AG04450 (cell line): ENCODE results near the gene OBSCN. TPM values are rescaled to one million over a fixed set of nuclear protein-coding genes. Genes with fewer than 3 reads are reported as not detected.

Experiments
- CTCF ChIA-PET: fragments of 300-600, 350-600 bp; formaldehyde crosslinking; extraction: SDS; loops from one replicate; lab custom pipeline; 2022; ENCODE audit warnings: antibody characterized with exemption, inconsistent platforms; lab: Charles Lee
- POLR2A ChIA-PET: fragments of 350-600 bp; formaldehyde crosslinking; extraction: SDS; loops from one replicate; lab custom pipeline; 2021; ENCODE audit warnings: antibody characterized with exemption, inconsistent platforms; lab: Yijun Ruan, JAX
- DNase-seq: peaks from one replicate; pipeline ENCODE4 v3.0.0-alpha.2; 2011; ENCODE audit warnings: low read depth, low spot score
- H3K27ac ChIP-seq: one replicate; pipeline ENCODE4 v1.5.1; 2012; ENCODE audit warnings: low read depth, low read length, control low read depth
- H3K27me3 ChIP-seq: one replicate; pipeline ENCODE4 v1.6.0; 2012; ENCODE audit warnings: low read length; ENCODE audit not compliant: control insufficient read depth, insufficient read depth
- H3K4me3 ChIP-seq: 2 replicates; pipeline ENCODE4 v1.5.1; 2011; ENCODE audit warnings: mild to moderate bottlenecking, low read depth, low read length, control low read depth
- H3K9me3 ChIP-seq: 2 replicates; pipeline ENCODE4 v1.5.1; 2012; ENCODE audit warnings: low read length; ENCODE audit not compliant: control insufficient read depth, insufficient read depth
- polyA plus RNA-seq: library from polyadenylated mRNA; depleted of rRNA; stranded (reverse); fragments of >200 nt; gene quantifications from 2 replicates; pipeline ENCODE4 v1.2.3, GENCODE V29; 2011
- TF ChIP-seq, protein P1 (sequence below): IDR thresholded peaks from 2 replicates; pipeline ENCODE4 v1.5.1; 2011; ENCODE audit warnings: low read depth, low read length, control low read depth, inconsistent platforms

The OBSCN gene
- polyA plus RNA-seq, 1 experiment: 3.9 TPM

DNA sequence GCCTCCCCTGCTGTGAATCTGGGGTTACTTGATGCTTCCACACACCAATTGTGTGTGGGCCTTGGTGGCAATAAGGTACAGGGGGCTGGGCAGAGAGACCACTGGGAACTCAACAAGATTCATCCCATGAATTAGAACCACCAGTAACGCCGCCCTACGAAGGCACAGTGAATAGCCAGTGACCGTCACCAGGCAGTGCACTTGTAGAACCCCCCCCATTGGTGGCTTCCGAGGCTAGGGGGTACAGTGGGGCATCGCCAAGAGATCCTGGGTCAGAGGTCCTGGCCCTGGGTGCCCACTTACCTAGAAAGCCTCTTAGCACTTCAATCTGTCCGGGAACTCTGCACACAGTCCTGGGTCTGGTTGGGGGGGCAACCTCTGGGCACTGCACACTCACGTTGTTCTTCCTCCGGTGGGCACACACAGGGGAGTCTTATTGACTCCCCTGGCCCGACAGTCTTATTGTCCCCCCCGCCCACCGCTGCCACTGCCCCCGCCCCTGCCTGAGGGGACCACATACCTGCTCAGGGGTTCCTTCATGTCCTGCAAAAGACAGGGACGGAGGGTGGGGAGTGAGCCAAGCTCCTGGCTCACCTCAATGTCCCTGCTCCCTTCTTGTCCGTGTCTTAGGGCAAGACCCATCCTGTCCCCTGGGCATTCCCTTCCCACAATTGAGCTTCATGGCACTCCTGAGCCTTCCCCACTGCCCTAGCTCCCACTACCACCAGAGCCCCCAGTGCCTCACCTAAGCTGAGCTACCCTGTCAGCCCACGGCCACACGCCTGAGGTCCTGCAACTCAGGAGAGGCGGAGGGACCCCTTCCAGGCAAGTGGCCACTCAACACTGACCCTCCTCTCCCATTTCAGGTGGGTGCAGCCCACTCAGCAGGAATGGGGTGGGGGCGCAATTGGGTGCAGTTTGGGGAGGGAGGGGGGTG, 201.3 kb downstream of the OBSCN start:
- TF ChIP-seq, protein P1, sequence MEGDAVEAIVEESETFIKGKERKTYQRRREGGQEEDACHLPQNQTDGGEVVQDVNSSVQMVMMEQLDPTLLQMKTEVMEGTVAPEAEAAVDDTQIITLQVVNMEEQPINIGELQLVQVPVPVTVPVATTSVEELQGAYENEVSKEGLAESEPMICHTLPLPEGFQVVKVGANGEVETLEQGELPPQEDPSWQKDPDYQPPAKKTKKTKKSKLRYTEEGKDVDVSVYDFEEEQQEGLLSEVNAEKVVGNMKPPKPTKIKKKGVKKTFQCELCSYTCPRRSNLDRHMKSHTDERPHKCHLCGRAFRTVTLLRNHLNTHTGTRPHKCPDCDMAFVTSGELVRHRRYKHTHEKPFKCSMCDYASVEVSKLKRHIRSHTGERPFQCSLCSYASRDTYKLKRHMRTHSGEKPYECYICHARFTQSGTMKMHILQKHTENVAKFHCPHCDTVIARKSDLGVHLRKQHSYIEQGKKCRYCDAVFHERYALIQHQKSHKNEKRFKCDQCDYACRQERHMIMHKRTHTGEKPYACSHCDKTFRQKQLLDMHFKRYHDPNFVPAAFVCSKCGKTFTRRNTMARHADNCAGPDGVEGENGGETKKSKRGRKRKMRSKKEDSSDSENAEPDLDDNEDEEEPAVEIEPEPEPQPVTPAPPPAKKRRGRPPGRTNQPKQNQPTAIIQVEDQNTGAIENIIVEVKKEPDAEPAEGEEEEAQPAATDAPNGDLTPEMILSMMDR: no peak
- H3K27ac ChIP-seq: no peak overlapping the region
- CTCF ChIA-PET: interaction anchor here (1.0 kb wide), 1 partner anchor 50 kb away, joined by 7 read pairs; no protein-coding TSS in a partner anchor
- H3K4me3 ChIP-seq: no peak overlapping the region
- no peaks in the 10 kb centered on the region; the same call in 1 of the 2 replicates for H3K9me3 ChIP-seq
- DNase-seq: no peak
- POLR2A ChIA-PET: no interaction called here
- no peaks in the 10 kb centered on the region for H3K27me3 ChIP-seq

DNA sequence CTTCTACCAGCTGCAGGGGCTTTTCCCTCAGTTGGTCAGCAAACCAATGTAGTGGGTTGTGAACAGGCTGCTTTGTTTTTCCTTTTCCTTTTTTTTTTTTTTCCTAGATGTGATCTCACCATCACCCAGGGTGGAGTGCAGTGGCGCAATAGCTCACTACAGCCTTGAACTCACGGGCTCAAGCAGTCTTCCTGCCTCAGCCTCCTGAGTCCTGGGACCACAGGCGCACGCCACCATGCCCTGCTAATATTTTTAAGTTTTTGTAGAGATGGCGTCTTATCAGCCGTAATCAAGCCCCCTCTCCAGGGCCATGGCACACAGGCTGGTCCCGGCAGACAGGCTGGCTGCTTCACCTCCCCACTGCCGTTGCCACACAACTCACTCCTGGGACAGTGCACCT, 202.2 kb downstream of the OBSCN start:
- Histone ChIP-seq H3K9me3 (no peaks in the 10 kb centered on the region; the same call in 1 of the 2 replicates), H3K27ac (no peak overlapping the region), H3K4me3 (no peak overlapping the region), H3K27me3 (no peaks in the 10 kb centered on the region)
- no peak for DNase-seq
- POLR2A ChIA-PET: no interaction called here
- TF ChIP-seq, protein P1: no peak
- CTCF ChIA-PET: interaction anchor here (0.6 to 1.0 kb wide), 2 partner anchors 15 to 49 kb away, joined by 3 to 7 read pairs; no protein-coding TSS in a partner anchor

DNA sequence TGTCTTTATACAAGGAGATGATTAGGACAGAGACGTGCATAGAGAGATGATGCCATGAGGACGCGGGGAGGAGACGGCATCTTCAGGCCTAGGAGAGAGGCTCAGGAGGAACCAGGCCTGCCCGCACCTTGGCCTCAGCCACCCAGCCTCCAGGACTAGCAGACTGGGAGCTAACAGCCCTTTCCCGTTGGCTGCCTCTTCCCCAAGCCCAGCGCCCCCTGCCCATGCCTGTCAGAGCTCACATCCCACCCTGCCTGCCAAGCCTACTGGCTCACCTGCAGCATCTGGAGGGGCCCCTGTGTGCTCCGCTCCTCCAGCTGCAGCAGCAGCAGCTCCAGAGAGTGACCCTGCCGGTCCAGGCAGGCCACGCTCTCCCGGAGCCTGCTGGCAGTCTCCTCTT, 202.8 kb downstream of the OBSCN start:
- H3K9me3 ChIP-seq: no peaks in the 10 kb centered on the region; the same call in 1 of the 2 replicates
- TF ChIP-seq, protein P1: no peak
- no peaks in the 10 kb centered on the region for H3K27me3 ChIP-seq
- no peak overlapping the region for H3K4me3 ChIP-seq
- H3K27ac ChIP-seq: no peak overlapping the region
- ChIA-PET CTCF (no interaction called here), POLR2A (no interaction called here)
- no peak for DNase-seq

DNA sequence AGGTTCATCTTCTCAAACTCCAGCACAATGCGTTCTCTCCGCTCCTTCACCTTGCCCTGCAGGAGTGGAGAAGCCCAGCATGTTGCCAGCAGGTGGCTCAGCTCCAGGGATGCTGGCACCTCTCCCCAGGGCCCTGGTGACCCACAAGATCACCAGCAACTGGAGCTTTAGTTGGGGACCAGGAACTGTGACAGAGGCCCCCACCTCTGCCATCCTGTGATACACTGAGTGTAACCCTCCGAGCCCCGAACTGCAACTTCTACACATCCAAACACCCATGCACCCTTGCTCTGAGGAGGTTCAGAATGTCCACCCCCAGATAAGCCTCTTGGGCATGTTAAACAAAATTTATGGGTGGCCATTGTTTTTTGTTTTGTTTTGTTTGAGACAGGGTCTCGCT, 203.3 kb downstream of the OBSCN start:
- no peak overlapping the region for H3K27ac ChIP-seq
- no peaks in the 10 kb centered on the region; the same call in 1 of the 2 replicates for H3K9me3 ChIP-seq
- CTCF ChIA-PET: no interaction called here
- H3K27me3 ChIP-seq: no peaks in the 10 kb centered on the region
- no peak overlapping the region for H3K4me3 ChIP-seq
- POLR2A ChIA-PET: no interaction called here
- TF ChIP-seq, protein P1: no peak
- DNase-seq: no peak
